ENCODE results near the gene SIK2.
"Not testable (repeated sequence)": the region's sequence is repeated elsewhere in the genome, so short reads cannot be mapped to it uniquely, and the experiment has no call there.

SIK2 gene

GRCh38 chr11:111698852-111699559, 96.8 kb downstream of the SIK2 start:
- DNase-seq (ENCODE audit: low read depth): no peak

- no peak for DNase-seq (ENCODE audit: low read depth)
Measured at GRCh38 chr11:111699579-111700156, 97.4 kb downstream of the SIK2 start.

- no peak for DNase-seq (ENCODE audit: low read depth)
Measured at GRCh38 chr11:111700162-111700561, 97.9 kb downstream of the SIK2 start.

- no peak for DNase-seq (ENCODE audit: low read depth)
Measured at GRCh38 chr11:111702623-111703022, 100.4 kb downstream of the SIK2 start.

- no peak for DNase-seq (ENCODE audit: low read depth)
Measured at GRCh38 chr11:111703576-111703975, 101.3 kb downstream of the SIK2 start.

GRCh38 chr11:111707039-111707690, 104.9 kb downstream of the SIK2 start:
- no peak for DNase-seq (ENCODE audit: low read depth)

GRCh38 chr11:111707691-111708067, 105.4 kb downstream of the SIK2 start:
- DNase-seq (ENCODE audit: low read depth): no peak

GRCh38 chr11:111714522-111714921, 112.3 kb downstream of the SIK2 start:
- no peak for DNase-seq (ENCODE audit: low read depth)

GRCh38 chr11:111715142-111715816, 113.0 kb downstream of the SIK2 start:
- no peak for DNase-seq (ENCODE audit: low read depth)

- not testable (repeated sequence) for DNase-seq (ENCODE audit: low read depth)
Measured at GRCh38 chr11:111717660-111718059, 115.4 kb downstream of the SIK2 start.

- no peak for DNase-seq (ENCODE audit: low read depth)
Measured at GRCh38 chr11:111718436-111718835, 116.2 kb downstream of the SIK2 start.

GRCh38 chr11:111718859-111719258, 116.6 kb downstream of the SIK2 start:
- no peak for DNase-seq (ENCODE audit: low read depth)

- no peak for DNase-seq (ENCODE audit: low read depth)
Measured at GRCh38 chr11:111719379-111719778, 117.1 kb downstream of the SIK2 start.

GRCh38 chr11:111720801-111721494, 118.7 kb downstream of the SIK2 start:
- no peak for DNase-seq (ENCODE audit: low read depth)

- no peak for DNase-seq (ENCODE audit: low read depth)
Measured at GRCh38 chr11:111722501-111722900, 120.3 kb downstream of the SIK2 start.

- DNase-seq (ENCODE audit: low read depth): no peak
Measured at GRCh38 chr11:111723595-111723994, 121.3 kb downstream of the SIK2 start.

GRCh38 chr11:111724615-111725129, 122.4 kb downstream of the SIK2 start:
- no peak for DNase-seq (ENCODE audit: low read depth)

- DNase-seq (ENCODE audit: low read depth): no peak
Measured at GRCh38 chr11:111725621-111726020, 123.4 kb downstream of the SIK2 start.

- DNase-seq (ENCODE audit: low read depth): no peak
Measured at GRCh38 chr11:111726301-111726713, 124.1 kb downstream of the SIK2 start.

GRCh38 chr11:111727431-111727830, 125.2 kb downstream of the SIK2 start:
- no peak for DNase-seq (ENCODE audit: low read depth)

GRCh38 chr11:111729071-111729830, 127.0 kb downstream of the SIK2 start:
- no peak for DNase-seq (ENCODE audit: low read depth)

Measured in CMK (cell line).